GM18951 (cell line): ENCODE data around the gene FOXA2.

Source experiments
- POLR2A ChIP-seq: IDR thresholded peaks from 4 replicates; pipeline ENCODE4 v1.6.1; 2011; ENCODE audit warnings: mild to moderate bottlenecking; ENCODE audit not compliant: insufficient read length, insufficient read depth; ENCODE audit errors: extremely low read depth
- in situ Hi-C: fragments of 300-500 bp; cut with MboI; formaldehyde crosslinking; loops from one replicate; pipeline ENCODE4 v1.12.0; 2022; ENCODE audit warnings: low sequenced_read_pairs, mixed read lengths, inconsistent platforms; ENCODE audit not compliant: unreplicated experiment

FOXA2 gene

DNA sequence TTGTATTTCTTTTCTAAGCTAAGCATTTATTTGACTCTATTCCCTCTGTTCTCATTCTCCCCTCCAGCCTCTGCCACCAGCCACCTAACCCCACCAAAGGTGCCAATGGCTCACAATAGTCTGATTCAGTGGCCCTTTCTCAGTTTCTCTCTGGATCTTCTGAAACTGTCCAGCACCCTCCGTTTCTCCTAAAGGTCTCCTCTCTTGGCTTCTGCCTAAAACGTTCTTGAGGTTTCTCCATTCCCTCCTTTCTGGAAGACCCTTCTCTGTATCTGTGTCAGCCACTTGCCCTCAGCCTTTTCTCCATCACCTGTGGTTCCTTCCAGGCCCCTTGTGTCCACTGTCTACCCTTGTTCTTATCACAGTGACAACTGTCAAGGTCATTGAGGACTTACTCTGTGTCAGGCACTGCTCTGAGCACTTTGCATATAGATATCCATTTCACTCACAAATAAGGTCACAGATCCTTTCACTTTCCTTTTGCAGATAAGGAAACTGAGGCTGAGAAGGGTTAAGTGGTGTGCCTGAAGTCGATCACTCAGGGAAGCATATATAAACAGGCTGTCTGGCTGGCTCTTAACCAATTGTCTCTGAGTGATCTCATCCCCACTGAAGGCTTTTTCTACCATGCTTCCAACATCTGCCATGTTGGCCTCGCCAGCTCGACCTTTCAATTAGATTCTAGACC, 48.1 kb downstream of the FOXA2 start:
- in situ Hi-C loops: no loop called here
- no peak for TF ChIP-seq POLR2A

DNA sequence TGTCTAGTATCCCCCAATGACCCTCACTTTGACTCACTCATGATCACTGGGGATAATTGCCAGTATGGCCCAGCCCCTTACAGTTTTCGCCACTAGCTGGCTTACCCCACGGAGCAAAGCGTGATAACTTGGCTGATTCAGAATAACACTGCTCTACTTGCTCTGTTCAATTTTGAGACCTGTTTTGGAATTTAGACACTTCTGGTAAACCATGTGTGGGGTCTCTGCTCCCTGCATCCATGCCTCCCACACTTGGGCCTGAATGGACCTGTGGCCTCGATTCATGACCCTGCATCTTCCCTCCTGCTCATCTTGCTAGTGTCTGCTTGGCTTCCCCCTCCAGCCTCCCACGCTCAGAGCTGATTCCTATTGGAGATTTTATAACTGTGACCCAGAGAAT, 48.9 kb downstream of the FOXA2 start:
- in situ Hi-C loops: no loop called here
- TF ChIP-seq POLR2A: no peak

DNA sequence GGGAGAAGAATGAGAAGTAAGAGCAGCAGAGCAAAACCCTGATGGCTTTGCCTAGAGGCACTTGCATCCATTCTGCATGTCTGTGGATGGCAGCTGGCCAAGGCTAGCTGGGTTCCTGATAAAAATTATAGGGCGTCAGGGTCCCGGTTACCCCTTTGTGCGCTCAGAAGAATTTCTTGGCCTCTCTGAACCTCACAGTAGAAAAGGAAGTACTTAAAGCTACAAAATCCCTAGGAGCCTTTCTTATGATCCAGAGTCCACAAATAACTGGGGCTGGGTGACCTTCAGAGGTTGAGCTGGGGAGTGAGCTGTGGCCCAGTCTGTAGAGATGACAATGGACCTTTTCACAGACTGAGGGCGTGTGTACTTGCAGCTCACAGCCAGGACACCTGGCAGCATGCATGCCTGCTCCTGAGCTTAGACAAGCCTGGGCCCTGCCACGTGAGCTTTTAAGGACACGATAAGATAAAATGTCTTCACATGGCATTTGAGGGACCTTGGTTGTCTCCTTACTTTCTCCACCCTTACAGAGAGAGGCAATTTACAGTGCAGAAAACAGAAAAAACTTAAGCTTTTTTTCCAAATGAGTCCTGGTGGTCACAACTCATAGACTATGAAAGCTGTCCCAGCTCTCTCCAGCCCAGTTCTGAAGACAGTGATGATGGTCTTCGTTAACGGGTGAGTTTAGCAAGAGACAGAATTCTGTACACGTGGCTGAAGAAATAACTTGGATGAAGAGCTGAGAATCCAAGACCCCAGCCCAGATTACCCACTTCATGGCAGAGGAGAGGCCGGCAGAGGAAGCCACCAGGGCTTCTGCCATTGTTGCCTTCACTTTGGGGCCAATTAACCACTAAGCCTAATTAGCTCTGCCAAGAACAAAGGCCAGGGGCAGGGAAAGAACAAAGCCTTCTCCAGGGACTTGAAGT, 50.3 kb downstream of the FOXA2 start:
- in situ Hi-C loops: no loop called here

DNA sequence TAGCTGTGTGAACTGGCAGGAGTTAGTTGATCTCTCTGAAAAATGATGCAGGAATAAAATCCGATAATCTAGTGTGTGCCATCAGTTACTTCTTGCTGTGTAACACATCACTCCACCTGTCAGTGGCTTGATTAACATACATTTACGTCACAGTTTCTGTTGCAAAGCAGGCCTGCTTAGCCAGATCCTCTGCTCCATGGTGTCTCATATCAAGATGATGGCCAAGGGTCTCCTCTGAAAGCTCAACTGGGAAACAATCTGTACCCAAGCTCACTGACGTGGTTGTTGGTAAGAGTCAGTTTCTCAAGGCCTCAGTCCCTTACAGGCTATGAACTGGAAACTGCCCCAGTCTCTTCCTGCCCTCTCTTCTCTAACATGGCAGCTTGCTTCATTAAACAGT, 51.8 kb downstream of the FOXA2 start:
- no peak for TF ChIP-seq POLR2A
- in situ Hi-C loops: no loop called here

More for the DNA sequence above, 50.3 kb downstream of the FOXA2 start:
- TF ChIP-seq POLR2A: no peak

DNA sequence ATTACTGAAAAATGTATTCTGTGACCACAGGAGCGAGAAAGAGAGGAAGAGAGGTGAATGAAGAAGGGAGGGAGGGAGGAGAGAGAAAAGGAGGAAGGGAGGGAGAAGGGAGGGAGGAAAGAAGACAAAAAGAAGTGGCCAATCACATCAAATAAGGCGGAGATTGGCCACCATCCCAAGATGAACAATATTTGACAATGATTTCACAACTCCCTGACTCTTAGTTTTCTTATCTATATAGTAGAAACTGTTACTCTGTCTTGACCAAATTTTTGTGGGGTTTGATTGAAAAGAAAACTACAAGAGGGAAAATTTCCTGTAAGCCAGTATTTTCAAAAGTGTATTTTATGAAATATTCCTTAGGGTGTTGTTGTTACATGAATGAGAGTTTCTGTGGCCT, 52.6 kb downstream of the FOXA2 start:
- TF ChIP-seq POLR2A: no peak
- in situ Hi-C loops: no loop called here

DNA sequence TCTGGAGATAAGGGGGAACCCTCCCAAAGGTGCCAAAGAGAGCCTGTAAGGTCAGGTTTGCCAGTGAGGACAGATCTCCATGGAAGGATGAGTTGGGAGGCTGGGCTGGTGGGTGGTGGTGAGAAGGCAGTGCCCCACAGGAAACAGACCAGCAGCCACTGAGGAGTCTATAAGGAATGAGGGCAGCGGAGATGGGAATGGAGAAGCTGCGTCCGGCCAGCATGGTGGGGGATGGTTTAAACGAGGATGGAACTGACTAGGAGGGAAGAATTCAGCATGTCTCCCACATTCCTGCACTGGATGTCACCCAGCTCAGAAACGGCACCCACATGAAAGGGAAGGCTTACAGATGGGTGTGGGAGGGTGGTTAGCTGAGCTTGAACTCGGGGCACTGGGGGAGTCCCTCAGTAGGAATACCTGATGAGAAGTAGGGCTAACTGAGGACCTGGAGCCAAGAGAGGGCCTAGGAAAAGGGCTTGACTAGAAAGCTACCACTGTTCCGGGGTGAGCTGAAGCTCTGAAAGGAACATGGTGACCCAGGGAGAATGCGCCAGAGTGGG, 53.2 kb downstream of the FOXA2 start:
- TF ChIP-seq POLR2A: no peak
- in situ Hi-C loops: no loop called here
